ENCODE results near the gene CCNB2.

CCNB2 gene

DNA sequence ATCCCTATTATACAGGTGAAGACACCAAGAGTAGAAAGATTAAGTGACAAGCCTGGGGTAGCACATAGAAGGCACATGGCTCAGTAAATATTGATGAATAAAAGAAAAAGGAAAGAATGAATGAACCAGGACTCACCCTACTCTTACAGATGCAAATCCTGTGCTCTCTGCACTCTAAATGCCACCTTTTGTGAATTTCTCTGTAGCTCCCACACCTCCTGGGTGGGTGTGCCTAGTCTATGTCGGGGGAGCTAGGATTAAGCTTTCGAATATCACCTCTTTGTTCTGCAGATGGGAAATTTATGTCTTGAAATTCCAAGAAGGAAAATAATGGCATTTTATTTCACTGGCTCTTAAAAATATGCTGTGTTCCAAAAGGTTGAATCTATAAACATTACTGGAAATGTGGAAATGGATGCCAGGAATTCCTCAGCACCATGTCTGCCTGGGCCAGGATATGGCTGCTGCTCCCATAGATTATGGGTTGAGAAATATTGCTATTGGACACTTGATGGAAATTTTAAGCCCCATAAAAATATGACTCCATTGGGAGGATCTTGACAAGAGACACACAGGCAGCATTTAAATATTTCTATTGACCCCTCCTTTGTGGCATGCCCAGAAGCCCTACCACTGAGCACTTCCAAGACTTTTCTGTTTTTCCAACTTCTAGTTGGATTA, 43.3 kb downstream of the CCNB2 start:
- H3K9ac ChIP-seq: no peak overlapping the region
- H2AFZ ChIP-seq (ENCODE audit: low read depth): no peak overlapping the region
- H3K4me2 ChIP-seq: no peak overlapping the region
- TF ChIP-seq, protein P1, sequence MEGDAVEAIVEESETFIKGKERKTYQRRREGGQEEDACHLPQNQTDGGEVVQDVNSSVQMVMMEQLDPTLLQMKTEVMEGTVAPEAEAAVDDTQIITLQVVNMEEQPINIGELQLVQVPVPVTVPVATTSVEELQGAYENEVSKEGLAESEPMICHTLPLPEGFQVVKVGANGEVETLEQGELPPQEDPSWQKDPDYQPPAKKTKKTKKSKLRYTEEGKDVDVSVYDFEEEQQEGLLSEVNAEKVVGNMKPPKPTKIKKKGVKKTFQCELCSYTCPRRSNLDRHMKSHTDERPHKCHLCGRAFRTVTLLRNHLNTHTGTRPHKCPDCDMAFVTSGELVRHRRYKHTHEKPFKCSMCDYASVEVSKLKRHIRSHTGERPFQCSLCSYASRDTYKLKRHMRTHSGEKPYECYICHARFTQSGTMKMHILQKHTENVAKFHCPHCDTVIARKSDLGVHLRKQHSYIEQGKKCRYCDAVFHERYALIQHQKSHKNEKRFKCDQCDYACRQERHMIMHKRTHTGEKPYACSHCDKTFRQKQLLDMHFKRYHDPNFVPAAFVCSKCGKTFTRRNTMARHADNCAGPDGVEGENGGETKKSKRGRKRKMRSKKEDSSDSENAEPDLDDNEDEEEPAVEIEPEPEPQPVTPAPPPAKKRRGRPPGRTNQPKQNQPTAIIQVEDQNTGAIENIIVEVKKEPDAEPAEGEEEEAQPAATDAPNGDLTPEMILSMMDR (conservative IDR thresholded peaks at IDR 0.05; ENCODE audit: low read depth, low read length): no peak
- H4K20me1 ChIP-seq (ENCODE audit: insufficient read depth): no peaks in the 10 kb centered on the region
- no peaks in the 10 kb centered on the region for H3K79me2 ChIP-seq (ENCODE audit: insufficient read depth, low read depth)
- no peaks in the 10 kb centered on the region for H3K27me3 ChIP-seq (ENCODE audit: insufficient read depth, low read depth)
- no peak overlapping the region for H3K4me3 ChIP-seq (IDR thresholded peaks at IDR 0.05; ENCODE audit: insufficient read depth, low read depth, low read length)
- no peaks in the 10 kb centered on the region for H3K36me3 ChIP-seq (ENCODE audit: insufficient read depth)
- no peaks in the 10 kb centered on the region for H3K4me1 ChIP-seq (ENCODE audit: low read depth, poor library complexity, severe bottlenecking)
- no peak overlapping the region for H3K27ac ChIP-seq

DNA sequence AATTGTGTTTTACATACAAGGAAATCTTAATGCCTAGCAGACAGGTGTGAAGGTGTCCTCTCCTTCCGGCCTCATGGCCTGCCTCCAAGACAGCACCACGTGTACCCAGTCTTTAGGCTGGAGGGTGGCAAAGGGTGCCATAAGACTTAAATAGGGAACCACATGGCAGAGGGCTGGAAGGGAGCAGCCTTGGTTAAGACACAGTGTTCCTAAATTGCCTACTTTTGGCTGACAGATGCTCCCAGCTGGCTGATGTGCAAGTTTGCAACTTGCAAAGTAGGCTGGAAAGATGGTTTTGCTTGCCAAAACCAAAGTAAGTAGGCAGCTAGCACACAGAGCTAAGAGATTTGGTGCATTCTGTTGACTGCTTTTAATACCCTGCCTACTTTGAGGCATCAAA, 45.2 kb downstream of the CCNB2 start:
- no peak overlapping the region for H3K9ac ChIP-seq
- no peak overlapping the region for H2AFZ ChIP-seq (ENCODE audit: low read depth)
- no peaks in the 10 kb centered on the region for H3K4me1 ChIP-seq (ENCODE audit: low read depth, poor library complexity, severe bottlenecking)
- no peaks in the 10 kb centered on the region for H3K36me3 ChIP-seq (ENCODE audit: insufficient read depth)
- no peaks in the 10 kb centered on the region for H4K20me1 ChIP-seq (ENCODE audit: insufficient read depth)
- no peaks in the 10 kb centered on the region for H3K79me2 ChIP-seq (ENCODE audit: insufficient read depth, low read depth)
- H3K27me3 ChIP-seq (ENCODE audit: insufficient read depth, low read depth): no peaks in the 10 kb centered on the region
- no peak overlapping the region for H3K27ac ChIP-seq
- H3K4me2 ChIP-seq: no peak overlapping the region
- TF ChIP-seq, protein P1 (conservative IDR thresholded peaks at IDR 0.05; ENCODE audit: low read depth, low read length): no peak
- H3K4me3 ChIP-seq (IDR thresholded peaks at IDR 0.05; ENCODE audit: insufficient read depth, low read depth, low read length): no peak overlapping the region

DNA sequence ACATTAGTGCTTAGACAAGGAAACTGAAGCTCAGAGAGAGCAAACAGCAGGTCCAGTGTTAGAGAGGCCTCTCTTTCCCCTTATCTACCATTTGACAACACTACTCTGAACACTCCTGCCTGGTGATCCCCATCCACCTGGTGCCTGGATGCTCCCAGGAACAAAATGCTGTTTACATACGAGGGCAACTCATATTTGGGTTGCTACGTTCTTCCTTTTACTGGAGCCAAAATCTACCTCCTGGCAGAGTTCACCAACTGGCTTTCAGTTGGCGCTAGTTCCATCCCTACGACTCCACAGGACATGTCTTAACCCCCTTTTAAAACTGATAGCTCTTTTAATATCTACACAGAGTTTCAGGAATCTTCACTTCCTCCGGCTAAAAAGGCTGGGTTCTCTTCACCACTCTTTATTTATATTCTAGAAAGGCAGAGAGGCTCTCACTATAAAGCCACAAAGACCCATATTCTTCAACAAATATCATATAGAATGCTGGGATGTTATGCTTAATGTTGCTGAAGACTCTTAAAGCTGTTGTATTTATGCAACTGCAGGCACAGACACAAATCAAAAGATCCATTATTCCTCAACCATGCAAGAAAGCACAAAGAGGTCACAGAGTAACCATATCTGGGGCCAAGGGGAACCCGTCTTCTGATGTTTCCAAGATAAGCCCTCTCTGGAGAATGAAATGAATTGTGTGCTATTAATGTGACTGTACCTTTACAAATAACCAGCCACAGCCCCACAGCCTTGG, 47.9 kb downstream of the CCNB2 start:
- TF ChIP-seq, protein P1 (conservative IDR thresholded peaks at IDR 0.05; ENCODE audit: low read depth, low read length): no peak
- no peaks in the 10 kb centered on the region for H3K79me2 ChIP-seq (ENCODE audit: insufficient read depth, low read depth)
- no peak overlapping the region for H2AFZ ChIP-seq (ENCODE audit: low read depth)
- no peaks in the 10 kb centered on the region for H3K4me1 ChIP-seq (ENCODE audit: low read depth, poor library complexity, severe bottlenecking)
- H3K4me3 ChIP-seq (IDR thresholded peaks at IDR 0.05; ENCODE audit: insufficient read depth, low read depth, low read length): no peak overlapping the region
- no peak overlapping the region for H3K27ac ChIP-seq
- H3K4me2 ChIP-seq: no peak overlapping the region
- no peak overlapping the region for H3K9ac ChIP-seq
- no peaks in the 10 kb centered on the region for H3K27me3 ChIP-seq (ENCODE audit: insufficient read depth, low read depth)
- no peaks in the 10 kb centered on the region for H3K36me3 ChIP-seq (ENCODE audit: insufficient read depth)
- H4K20me1 ChIP-seq (ENCODE audit: insufficient read depth): no peaks in the 10 kb centered on the region

DNA sequence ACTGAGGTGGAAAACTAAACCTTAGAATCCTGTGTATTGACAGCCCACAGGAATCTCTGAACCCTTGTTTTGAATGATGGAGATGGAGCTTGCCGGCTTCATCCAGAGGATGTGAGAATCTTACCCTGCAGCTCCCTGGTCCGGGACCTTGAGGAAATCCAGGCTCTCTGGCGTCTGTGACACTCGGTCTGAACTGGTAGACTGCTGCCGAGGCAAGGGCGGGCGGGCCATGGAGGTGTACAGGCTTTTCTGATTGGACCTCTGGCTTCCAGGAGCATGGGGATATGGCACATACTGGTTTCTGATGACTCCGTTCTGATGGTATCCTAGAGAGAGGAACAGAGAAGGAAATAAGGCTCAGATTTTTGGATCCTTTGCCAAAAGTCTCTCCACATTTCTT, 48.5 kb downstream of the CCNB2 start:
- Histone ChIP-seq H3K27ac (no peak overlapping the region), H3K27me3 (ENCODE audit: insufficient read depth, low read depth) (no peaks in the 10 kb centered on the region), H3K36me3 (ENCODE audit: insufficient read depth) (no peaks in the 10 kb centered on the region), H4K20me1 (ENCODE audit: insufficient read depth) (no peaks in the 10 kb centered on the region), H3K79me2 (ENCODE audit: insufficient read depth, low read depth) (no peaks in the 10 kb centered on the region), H3K9ac (no peak overlapping the region), H3K4me3 (IDR thresholded peaks at IDR 0.05; ENCODE audit: insufficient read depth, low read depth, low read length) (no peak overlapping the region), H3K4me2 (no peak overlapping the region), H3K4me1 (ENCODE audit: low read depth, poor library complexity, severe bottlenecking) (no peaks in the 10 kb centered on the region), H2AFZ (ENCODE audit: low read depth) (no peak overlapping the region)
- TF ChIP-seq, protein P1 (conservative IDR thresholded peaks at IDR 0.05; ENCODE audit: low read depth, low read length): no peak
